Bronchial epithelial cell (primary cell): Measurements from ENCODE around the gene MBTD1. TPM values are rescaled to one million over a fixed set of nuclear protein-coding genes. Genes with fewer than 3 reads are reported as not detected.

Experiments used
- DNase-seq: peaks from one replicate; pipeline ENCODE4 v3.0.0-alpha.2; 2010; ENCODE audit warnings: low read depth
- FAIRE-seq: peaks from 2 replicates; lab custom pipeline; 2011; peaks lifted over from hg19 to GRCh38; lab: Jason Lieb, UNC
- H3K27me3 ChIP-seq: 2 replicates; pipeline ENCODE4 v1.5.1; 2011; ENCODE audit warnings: low read length; ENCODE audit not compliant: control insufficient read depth, insufficient read depth
- H3K36me3 ChIP-seq: 2 replicates; pipeline ENCODE4 v1.5.1; 2011; ENCODE audit warnings: low read length; ENCODE audit not compliant: control insufficient read depth, insufficient read depth
- H3K4me3 ChIP-seq: 2 replicates; pipeline ENCODE4 v1.5.1; 2011; ENCODE audit warnings: mild to moderate bottlenecking, low read depth, low read length, control low read depth
- total RNA-seq: library from RNA; depleted of rRNA; stranded (reverse); fragments of >200 nt; gene quantifications from 2 replicates; pipeline ENCODE4 v1.2.1, GENCODE V29; 2014
- TF ChIP-seq, protein P1 (sequence below): IDR thresholded peaks from 2 replicates; pipeline ENCODE4 v1.5.1; 2011; ENCODE audit warnings: mild to moderate bottlenecking, moderate library complexity, low read length, control low read depth, inconsistent platforms; ENCODE audit not compliant: insufficient read depth, severe bottlenecking

The MBTD1 gene
- total RNA-seq, 1 donor from 2014 or later = 10.5 TPM

DNA sequence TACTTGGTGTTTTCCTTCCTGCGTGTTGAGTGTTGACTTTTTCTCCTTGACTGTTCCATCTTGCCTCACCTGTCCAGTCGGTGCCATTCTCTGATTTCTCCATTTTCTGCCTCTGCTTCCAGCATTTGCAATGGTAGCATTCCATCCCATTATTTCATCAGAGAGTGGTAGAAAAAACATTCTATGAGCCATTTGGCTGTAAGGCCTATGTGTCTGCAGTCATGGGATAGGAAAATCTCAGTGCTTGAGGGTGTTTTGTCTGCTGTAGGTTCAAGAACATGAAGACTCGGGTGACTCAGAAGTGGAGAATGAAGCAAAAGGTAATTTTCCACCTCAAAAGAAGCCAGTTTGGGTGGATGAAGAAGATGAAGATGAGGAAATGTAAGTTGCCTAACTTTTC lies 3.2 kb upstream of the MBTD1 start:
- TF ChIP-seq, protein P1, sequence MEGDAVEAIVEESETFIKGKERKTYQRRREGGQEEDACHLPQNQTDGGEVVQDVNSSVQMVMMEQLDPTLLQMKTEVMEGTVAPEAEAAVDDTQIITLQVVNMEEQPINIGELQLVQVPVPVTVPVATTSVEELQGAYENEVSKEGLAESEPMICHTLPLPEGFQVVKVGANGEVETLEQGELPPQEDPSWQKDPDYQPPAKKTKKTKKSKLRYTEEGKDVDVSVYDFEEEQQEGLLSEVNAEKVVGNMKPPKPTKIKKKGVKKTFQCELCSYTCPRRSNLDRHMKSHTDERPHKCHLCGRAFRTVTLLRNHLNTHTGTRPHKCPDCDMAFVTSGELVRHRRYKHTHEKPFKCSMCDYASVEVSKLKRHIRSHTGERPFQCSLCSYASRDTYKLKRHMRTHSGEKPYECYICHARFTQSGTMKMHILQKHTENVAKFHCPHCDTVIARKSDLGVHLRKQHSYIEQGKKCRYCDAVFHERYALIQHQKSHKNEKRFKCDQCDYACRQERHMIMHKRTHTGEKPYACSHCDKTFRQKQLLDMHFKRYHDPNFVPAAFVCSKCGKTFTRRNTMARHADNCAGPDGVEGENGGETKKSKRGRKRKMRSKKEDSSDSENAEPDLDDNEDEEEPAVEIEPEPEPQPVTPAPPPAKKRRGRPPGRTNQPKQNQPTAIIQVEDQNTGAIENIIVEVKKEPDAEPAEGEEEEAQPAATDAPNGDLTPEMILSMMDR = no peak
- DNase-seq (peak; percentile 19), FAIRE-seq (no peak)
- Histone ChIP-seq H3K4me3 (no peak overlapping the region), H3K36me3 (no peaks in the 10 kb centered on the region), H3K27me3 (no peaks in the 10 kb centered on the region)

DNA sequence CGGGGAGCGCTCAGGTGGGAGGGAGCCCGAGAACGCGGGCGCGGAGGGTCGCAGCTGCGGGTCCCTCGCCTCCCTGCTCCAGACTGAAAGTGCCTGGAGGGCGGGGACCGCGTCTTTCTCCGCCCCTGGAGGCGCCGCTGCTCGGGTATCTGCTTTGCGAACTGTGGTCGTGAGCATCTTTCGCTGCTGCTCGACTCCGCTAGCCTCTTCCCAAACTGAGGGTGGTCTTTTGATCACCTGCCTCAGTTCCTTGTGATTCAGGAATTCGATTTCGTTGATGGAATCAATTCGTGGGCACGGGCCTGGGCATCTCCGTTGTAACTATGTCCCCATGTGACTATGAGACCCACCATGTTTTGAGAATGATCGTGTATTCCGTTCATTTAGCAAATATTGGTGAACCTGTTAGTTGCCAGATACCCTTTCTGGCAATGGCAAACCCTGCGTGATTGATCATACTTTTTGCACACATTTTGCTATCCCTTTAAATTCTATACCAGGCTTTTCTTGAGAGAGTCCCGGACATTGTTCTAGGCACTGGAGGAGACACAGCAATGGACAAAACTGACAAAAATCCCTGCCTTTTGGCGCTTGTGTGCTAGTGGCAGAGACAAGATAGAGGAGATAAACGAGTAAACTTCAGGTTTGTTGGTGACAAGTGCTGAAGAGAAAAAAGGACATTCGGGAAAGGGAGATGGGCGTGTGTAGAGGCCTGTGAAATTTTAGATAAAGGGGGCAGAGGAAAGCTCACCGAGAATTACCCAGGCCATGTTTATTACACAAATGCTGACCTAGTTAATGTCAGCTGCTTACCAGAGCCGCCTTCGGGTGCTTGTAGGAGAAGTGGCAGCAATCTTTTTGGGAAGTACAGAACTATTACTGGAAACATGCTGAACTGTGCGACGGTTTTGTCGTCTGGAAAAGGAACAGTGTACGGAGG lies 1.4 kb upstream of the MBTD1 start:
- TF ChIP-seq, protein P1 = no peak
- no peaks in the 10 kb centered on the region for H3K36me3 ChIP-seq
- DNase-seq (peak; percentile 7), FAIRE-seq (no peak)
- H3K27me3 ChIP-seq = no peaks in the 10 kb centered on the region
- peak overlapping the region; percentile 96 for H3K4me3 ChIP-seq

DNA sequence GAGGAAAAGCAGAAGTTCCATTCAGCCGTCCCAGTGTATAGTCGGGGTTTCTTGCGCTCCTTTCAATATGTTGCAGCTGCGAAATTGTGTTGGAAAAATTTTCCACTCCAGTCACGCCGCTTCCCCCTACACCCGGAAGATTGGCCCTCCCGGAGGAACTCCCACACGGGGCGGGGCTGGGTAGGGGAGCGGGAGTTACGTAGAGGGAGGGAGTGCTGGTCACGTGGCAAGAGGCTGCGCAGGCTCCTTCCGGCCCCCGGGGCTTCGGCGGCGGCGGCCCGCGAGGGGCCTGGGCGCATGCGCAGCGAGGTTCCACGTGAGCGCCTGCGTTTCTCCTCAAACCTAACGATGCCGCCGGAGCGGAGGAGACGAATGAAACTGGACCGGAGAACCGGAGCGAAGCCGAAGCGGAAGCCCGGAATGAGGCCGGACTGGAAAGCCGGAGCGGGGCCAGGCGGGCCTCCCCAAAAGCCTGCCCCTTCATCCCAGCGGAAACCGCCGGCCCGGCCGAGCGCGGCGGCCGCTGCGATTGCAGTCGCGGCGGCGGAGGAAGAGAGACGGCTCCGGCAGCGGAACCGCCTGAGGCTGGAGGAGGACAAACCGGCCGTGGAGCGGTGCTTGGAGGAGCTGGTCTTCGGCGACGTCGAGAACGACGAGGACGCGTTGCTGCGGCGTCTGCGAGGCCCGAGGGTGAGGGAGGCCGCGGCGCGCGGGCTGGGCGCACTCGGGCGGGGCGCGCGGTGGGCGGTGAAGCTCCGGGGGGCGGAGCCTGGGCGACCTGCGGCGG lies 581 bp upstream of the MBTD1 start, which contains the start of gene UTP18:
Gene UTP18 (plus strand): TSS at position 310 of the 787 bp plus-strand sequence. CDS start 39 bp downstream, at position 349.
- DNase-seq (peak; percentile 87), FAIRE-seq (no peak)
- Histone ChIP-seq H3K4me3 (peak within 1 kb of the TSS; percentile 96), H3K36me3 (no peaks in the 10 kb centered on the region), H3K27me3 (no peaks in the 10 kb centered on the region)
- TF ChIP-seq, protein P1 = no peak

DNA sequence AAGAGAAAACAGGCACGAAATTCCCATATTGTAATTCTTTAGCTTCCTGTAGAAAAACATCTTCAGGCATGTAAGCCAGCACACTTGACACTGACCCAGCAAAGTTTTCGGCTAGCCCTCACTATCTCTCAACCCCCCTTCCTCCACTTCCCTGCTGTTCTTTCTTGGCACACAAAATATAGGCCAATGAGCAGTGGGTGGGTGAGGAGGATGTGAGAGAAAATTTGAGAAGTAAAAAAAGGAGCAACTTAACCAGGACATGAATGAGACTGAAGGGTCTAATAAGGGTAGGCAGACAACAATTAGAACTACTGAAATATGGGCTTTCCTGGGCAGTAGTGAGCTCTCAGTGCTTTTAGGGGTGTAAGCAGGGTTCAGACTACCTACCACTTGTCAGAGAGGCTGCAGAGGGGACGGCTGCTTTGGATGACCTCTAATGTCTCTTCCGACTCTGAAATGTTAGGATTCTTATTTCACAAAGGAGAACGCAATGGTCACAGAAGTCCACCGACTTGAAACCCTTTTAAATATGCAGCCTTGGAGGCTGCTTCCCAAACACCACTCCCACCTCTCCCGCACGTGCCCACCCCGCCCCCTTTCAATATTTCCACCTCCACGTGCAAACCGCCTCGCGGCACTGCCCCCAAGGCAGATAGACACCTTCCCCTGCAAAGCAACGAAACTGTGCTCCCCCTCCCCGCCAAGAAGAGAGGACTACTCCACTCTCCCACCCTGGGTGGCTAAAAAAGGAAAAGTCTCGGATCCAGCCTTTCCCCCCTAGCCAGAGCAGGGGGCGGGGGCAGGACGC lies 889 bp downstream of the MBTD1 start:
- TF ChIP-seq, protein P1 = no peak
- H3K4me3 ChIP-seq = peak overlapping the region; percentile 96
- no peak for DNase-seq
- H3K27me3 ChIP-seq = no peaks in the 10 kb centered on the region
- no peaks in the 10 kb centered on the region for H3K36me3 ChIP-seq
- FAIRE-seq = no peak
